ENCODE results near the gene HSBP1L1. TPM values are rescaled to one million over a fixed set of nuclear protein-coding genes. Genes with fewer than 3 reads are reported as not detected.

HSBP1L1 gene
- total and polyA plus RNA-seq, 2 of the 13 experiments (the other 11 are each of a cell fraction or from before 2014, with no cell fraction given) = 22.6 to 45.1 TPM

DNA sequence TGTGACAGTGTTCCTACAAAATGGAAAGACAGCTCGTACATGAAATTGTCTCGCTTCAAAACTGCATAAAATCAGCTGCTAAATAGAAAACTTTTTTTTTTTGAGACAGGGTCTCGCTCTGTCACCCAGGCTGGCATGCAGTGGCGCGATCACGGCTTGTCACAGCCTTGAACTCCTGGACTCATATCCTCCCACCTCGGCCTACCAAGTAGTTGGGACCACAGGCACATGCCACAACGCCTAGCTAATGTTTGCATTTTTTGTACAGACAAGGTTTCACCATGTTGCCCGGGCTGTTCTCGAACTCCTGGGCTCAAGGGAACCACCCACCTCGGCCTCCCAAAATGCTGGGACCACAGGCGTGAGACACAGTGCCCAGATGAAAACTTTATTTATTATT is 20.7 kb downstream of the HSBP1L1 start (continued):
- TF ChIP-seq RCOR2 (CRISPR knock-in tag; IDR thresholded peaks at IDR 0.05) = 0 out of 2 replicates have a peak, but pooled peaks have one; percentile 38
- TF ChIP-seq ZNF616 (CRISPR knock-in tag; IDR thresholded peaks at IDR 0.05; ENCODE audit: low read depth) = no peak
- TF ChIP-seq POLR2AphosphoS2 (IDR thresholded peaks at IDR 0.05; ENCODE audit: low read depth, low read length) = no peak
- TF ChIP-seq HOXA5 (CRISPR knock-in tag; IDR thresholded peaks at IDR 0.05) = no peak
- TF ChIP-seq ZNF569 (CRISPR knock-in tag; IDR thresholded peaks at IDR 0.05; ENCODE audit: borderline replicate concordance) = no peak
- TF ChIP-seq ZFP41 (CRISPR knock-in tag; IDR thresholded peaks at IDR 0.05; ENCODE audit: borderline replicate concordance) = no peak
- no peak for TF ChIP-seq POGZ (CRISPR knock-in tag; IDR thresholded peaks at IDR 0.05)
- TF ChIP-seq SYNCRIP (IDR thresholded peaks at IDR 0.05; ENCODE audit: insufficient read depth, low read depth, low read length) = no peak
- TF ChIP-seq FOXP1 (IDR thresholded peaks at IDR 0.05) = no peak
- TF ChIP-seq FOXP1 (CRISPR knock-in tag; IDR thresholded peaks at IDR 0.05) = no peak
- no peak for TF ChIP-seq FUBP1 (CRISPR knock-in tag; IDR thresholded peaks at IDR 0.05; ENCODE audit: borderline replicate concordance)
- TF ChIP-seq, protein P1, sequence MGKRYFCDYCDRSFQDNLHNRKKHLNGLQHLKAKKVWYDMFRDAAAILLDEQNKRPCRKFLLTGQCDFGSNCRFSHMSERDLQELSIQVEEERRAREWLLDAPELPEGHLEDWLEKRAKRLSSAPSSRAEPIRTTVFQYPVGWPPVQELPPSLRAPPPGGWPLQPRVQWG (CRISPR knock-in tag; IDR thresholded peaks at IDR 0.05; ENCODE audit: borderline replicate concordance, low read depth) = no peak
- no peak for TF ChIP-seq TRIM22 (IDR thresholded peaks at IDR 0.05)
- no peak for TF ChIP-seq RBM39 (IDR thresholded peaks at IDR 0.05; ENCODE audit: low read depth, low read length, poor library complexity, severe bottlenecking)
- TF ChIP-seq ZNF317 (CRISPR knock-in tag; IDR thresholded peaks at IDR 0.05) = no peak
- no peak; the same call in 1 of the 2 replicates for TF ChIP-seq FOSL2 (CRISPR knock-in tag; IDR thresholded peaks at IDR 0.05)
- no peak for TF ChIP-seq E2F5 (CRISPR knock-in tag; conservative IDR thresholded peaks at IDR 0.05)
- TF ChIP-seq ZNF780A (CRISPR knock-in tag; IDR thresholded peaks at IDR 0.05) = no peak
- no peak for TF ChIP-seq ZNF460 (CRISPR knock-in tag; IDR thresholded peaks at IDR 0.05; ENCODE audit: borderline replicate concordance)
- no peak for TF ChIP-seq SIX1 (CRISPR knock-in tag; IDR thresholded peaks at IDR 0.05; ENCODE audit: borderline replicate concordance)
- no peak for TF ChIP-seq IRF9 (CRISPR knock-in tag; IDR thresholded peaks at IDR 0.05; ENCODE audit: borderline replicate concordance)
- TF ChIP-seq NFKBIZ (CRISPR knock-in tag; IDR thresholded peaks at IDR 0.05) = no peak
- no peak for TF ChIP-seq ZNF234 (CRISPR knock-in tag; conservative IDR thresholded peaks at IDR 0.05)
- no peak for TF ChIP-seq ZNF230 (CRISPR knock-in tag; IDR thresholded peaks at IDR 0.05)
- TF ChIP-seq NBN (conservative IDR thresholded peaks at IDR 0.05) = no peak
- TF ChIP-seq, protein P2, sequence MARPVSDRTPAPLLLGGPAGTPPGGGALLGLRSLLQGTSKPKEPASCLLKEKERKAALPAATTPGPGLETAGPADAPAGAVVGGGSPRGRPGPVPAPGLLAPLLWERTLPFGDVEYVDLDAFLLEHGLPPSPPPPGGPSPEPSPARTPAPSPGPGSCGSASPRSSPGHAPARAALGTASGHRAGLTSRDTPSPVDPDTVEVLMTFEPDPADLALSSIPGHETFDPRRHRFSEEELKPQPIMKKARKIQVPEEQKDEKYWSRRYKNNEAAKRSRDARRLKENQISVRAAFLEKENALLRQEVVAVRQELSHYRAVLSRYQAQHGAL (CRISPR knock-in tag; IDR thresholded peaks at IDR 0.05; ENCODE audit: not compliant biosample characterization) = no peak
- TF ChIP-seq ZMAT3 (CRISPR knock-in tag; conservative IDR thresholded peaks at IDR 0.05) = no peak

Data from HepG2 (cell line).